ENCODE results near the gene RHOD.

GRCh38 chr11:67031791-67032561 is 24.7 kb upstream of the RHOD start:
- TF ChIP-seq CTCF (IDR thresholded peaks at IDR 0.05; ENCODE audit: insufficient read depth, low read length, poor library complexity, severe bottlenecking) (no peak), EZH2phosphoT487 (conservative IDR thresholded peaks at IDR 0.05; ENCODE audit: low read length) (no peak)

All from SU-DHL-6 (cell line).